Measurements from ENCODE around the gene DAPP1.
"Not testable (repeated sequence)": the region's sequence is repeated elsewhere in the genome, so short reads cannot be mapped to it uniquely, and the experiment has no call there.

Gene DAPP1

GRCh38 chr4:99811117-99811516 is 5.5 kb upstream of the DAPP1 start:
- no peak for DNase-seq
- no peaks in the 10 kb centered on the region for H3K36me3 Mint-ChIP-seq (ENCODE audit: low read depth)
- no peaks in the 10 kb centered on the region for H3K9me3 Mint-ChIP-seq
- peaks cover 36% of the 10 kb centered on the region for H3K4me1 Mint-ChIP-seq
- no peak overlapping the region for H3K27ac Mint-ChIP-seq
- H3K27me3 Mint-ChIP-seq, result peaks cover 2% of the 10 kb centered on the region
- ATAC-seq, result no peak
- no peak overlapping the region for H3K4me3 Mint-ChIP-seq

GRCh38 chr4:99811850-99812249 is 4.8 kb upstream of the DAPP1 start:
- H3K27ac Mint-ChIP-seq, result no peak overlapping the region
- no peaks in the 10 kb centered on the region for H3K36me3 Mint-ChIP-seq (ENCODE audit: low read depth)
- no peak overlapping the region for H3K4me3 Mint-ChIP-seq
- peaks cover 2% of the 10 kb centered on the region for H3K27me3 Mint-ChIP-seq
- H3K9me3 Mint-ChIP-seq, result no peaks in the 10 kb centered on the region
- no peak for ATAC-seq
- DNase-seq, result peak; percentile 58
- peaks cover 43% of the 10 kb centered on the region for H3K4me1 Mint-ChIP-seq

GRCh38 chr4:99815597-99816011 is 1.0 kb upstream of the DAPP1 start:
- H3K4me1 Mint-ChIP-seq, result peaks cover 75% of the 10 kb centered on the region
- H3K27ac Mint-ChIP-seq, result peak overlapping the region; percentile 90
- no peaks in the 10 kb centered on the region for H3K27me3 Mint-ChIP-seq
- H3K4me3 Mint-ChIP-seq, result peak overlapping the region; percentile 5
- ATAC-seq, result peak; percentile 55
- no peaks in the 10 kb centered on the region for H3K9me3 Mint-ChIP-seq
- H3K36me3 Mint-ChIP-seq (ENCODE audit: low read depth), result peaks cover 7% of the 10 kb centered on the region
- no peak for DNase-seq

GRCh38 chr4:99817309-99817890 is 773 bp downstream of the DAPP1 start:
- Mint-ChIP-seq H3K27me3 (no peaks in the 10 kb centered on the region), H3K36me3 (ENCODE audit: low read depth) (peaks cover 13% of the 10 kb centered on the region), H3K4me3 (peak overlapping the region; percentile 81), H3K27ac (peak overlapping the region; percentile 90), H3K9me3 (no peaks in the 10 kb centered on the region), H3K4me1 (peaks cover 85% of the 10 kb centered on the region)
- ATAC-seq, result no peak
- no peak for DNase-seq

- ATAC-seq, result no peak
- Mint-ChIP-seq H3K9me3 (no peaks in the 10 kb centered on the region), H3K4me1 (peaks cover 83% of the 10 kb centered on the region), H3K27me3 (no peaks in the 10 kb centered on the region), H3K27ac (no peak overlapping the region), H3K4me3 (peak overlapping the region; percentile 81), H3K36me3 (ENCODE audit: low read depth) (peaks cover 13% of the 10 kb centered on the region)
- no peak for DNase-seq
Measured at GRCh38 chr4:99818661-99819060, 2.0 kb downstream of the DAPP1 start.

GRCh38 chr4:99821918-99822503 is 5.4 kb downstream of the DAPP1 start:
- H3K27me3 Mint-ChIP-seq, result no peaks in the 10 kb centered on the region
- no peaks in the 10 kb centered on the region for H3K9me3 Mint-ChIP-seq
- peaks cover 82% of the 10 kb centered on the region for H3K4me1 Mint-ChIP-seq
- peak overlapping the region; percentile 61 for H3K27ac Mint-ChIP-seq
- DNase-seq (no peak), ATAC-seq (peak; percentile 20)
- peaks cover 31% of the 10 kb centered on the region for H3K36me3 Mint-ChIP-seq (ENCODE audit: low read depth)
- H3K4me3 Mint-ChIP-seq, result peak overlapping the region; percentile 20

- H3K27me3 Mint-ChIP-seq, result no peaks in the 10 kb centered on the region
- peaks cover 79% of the 10 kb centered on the region for H3K4me1 Mint-ChIP-seq
- no peak overlapping the region for H3K27ac Mint-ChIP-seq
- no peak for DNase-seq
- H3K4me3 Mint-ChIP-seq, result no peak overlapping the region
- no peaks in the 10 kb centered on the region for H3K9me3 Mint-ChIP-seq
- no peak for ATAC-seq
- H3K36me3 Mint-ChIP-seq (ENCODE audit: low read depth), result peaks cover 30% of the 10 kb centered on the region
Measured at GRCh38 chr4:99822734-99823133, 6.1 kb downstream of the DAPP1 start.

- Mint-ChIP-seq H3K4me1 (peaks cover 73% of the 10 kb centered on the region), H3K4me3 (no peak overlapping the region), H3K27me3 (no peaks in the 10 kb centered on the region), H3K9me3 (no peaks in the 10 kb centered on the region), H3K27ac (peak overlapping the region; percentile 60), H3K36me3 (ENCODE audit: low read depth) (peaks cover 27% of the 10 kb centered on the region)
- DNase-seq, result no peak
- peak; percentile 65 for ATAC-seq
Measured at GRCh38 chr4:99824070-99824599, 7.5 kb downstream of the DAPP1 start.

GRCh38 chr4:99825272-99825671 is 8.6 kb downstream of the DAPP1 start:
- H3K27me3 Mint-ChIP-seq, result no peaks in the 10 kb centered on the region
- peaks cover 65% of the 10 kb centered on the region for H3K4me1 Mint-ChIP-seq
- no peak overlapping the region for H3K4me3 Mint-ChIP-seq
- ATAC-seq, result no peak
- no peaks in the 10 kb centered on the region for H3K9me3 Mint-ChIP-seq
- no peak for DNase-seq
- H3K36me3 Mint-ChIP-seq (ENCODE audit: low read depth), result peaks cover 27% of the 10 kb centered on the region
- peak overlapping the region; percentile 21 for H3K27ac Mint-ChIP-seq

GRCh38 chr4:99826016-99826415 is 9.4 kb downstream of the DAPP1 start:
- no peak overlapping the region for H3K27ac Mint-ChIP-seq
- H3K27me3 Mint-ChIP-seq, result no peaks in the 10 kb centered on the region
- H3K4me1 Mint-ChIP-seq, result peaks cover 62% of the 10 kb centered on the region
- no peak overlapping the region for H3K4me3 Mint-ChIP-seq
- H3K36me3 Mint-ChIP-seq (ENCODE audit: low read depth), result peaks cover 27% of the 10 kb centered on the region
- ATAC-seq (no peak), DNase-seq (no peak)
- H3K9me3 Mint-ChIP-seq, result no peaks in the 10 kb centered on the region

GRCh38 chr4:99827454-99827853 is 10.8 kb downstream of the DAPP1 start:
- no peak for ATAC-seq
- Mint-ChIP-seq H3K4me1 (peaks cover 49% of the 10 kb centered on the region), H3K4me3 (no peak overlapping the region), H3K36me3 (ENCODE audit: low read depth) (peaks cover 24% of the 10 kb centered on the region), H3K27ac (peak overlapping the region; percentile 33), H3K27me3 (no peaks in the 10 kb centered on the region), H3K9me3 (no peaks in the 10 kb centered on the region)
- no peak for DNase-seq

- H3K4me1 Mint-ChIP-seq, result peaks cover 44% of the 10 kb centered on the region
- ATAC-seq, result no peak
- peak overlapping the region; percentile 33 for H3K27ac Mint-ChIP-seq
Measured at GRCh38 chr4:99827857-99828256, 11.2 kb downstream of the DAPP1 start.

GRCh38 chr4:99828477-99828876 is 11.8 kb downstream of the DAPP1 start:
- H3K4me1 Mint-ChIP-seq, result peaks cover 42% of the 10 kb centered on the region
- no peaks in the 10 kb centered on the region for H3K9me3 Mint-ChIP-seq
- peaks cover 24% of the 10 kb centered on the region for H3K36me3 Mint-ChIP-seq (ENCODE audit: low read depth)
- H3K27ac Mint-ChIP-seq, result no peak overlapping the region
- DNase-seq, result no peak
- no peaks in the 10 kb centered on the region for H3K27me3 Mint-ChIP-seq
- no peak overlapping the region for H3K4me3 Mint-ChIP-seq
- ATAC-seq, result no peak

More at GRCh38 chr4:99827857-99828256, 11.2 kb downstream of the DAPP1 start:
- H3K27me3 Mint-ChIP-seq, result no peaks in the 10 kb centered on the region
- peaks cover 24% of the 10 kb centered on the region for H3K36me3 Mint-ChIP-seq (ENCODE audit: low read depth)
- no peak for DNase-seq
- H3K9me3 Mint-ChIP-seq, result no peaks in the 10 kb centered on the region
- no peak overlapping the region for H3K4me3 Mint-ChIP-seq

- H3K4me3 Mint-ChIP-seq, H3K27me3 Mint-ChIP-seq, H3K9me3 Mint-ChIP-seq, DNase-seq, ATAC-seq, H3K27ac Mint-ChIP-seq: not testable (repeated sequence)
- peaks cover 16% of the 10 kb centered on the region for H3K36me3 Mint-ChIP-seq (ENCODE audit: low read depth)
- peaks cover 26% of the 10 kb centered on the region for H3K4me1 Mint-ChIP-seq
Measured at GRCh38 chr4:99830051-99830450, 13.4 kb downstream of the DAPP1 start.

GRCh38 chr4:99832321-99832720 is 15.7 kb downstream of the DAPP1 start:
- H3K9me3 Mint-ChIP-seq, result no peaks in the 10 kb centered on the region
- ATAC-seq (no peak), DNase-seq (no peak)
- no peaks in the 10 kb centered on the region for H3K27me3 Mint-ChIP-seq
- peaks cover 21% of the 10 kb centered on the region for H3K36me3 Mint-ChIP-seq (ENCODE audit: low read depth)
- peaks cover 16% of the 10 kb centered on the region for H3K4me1 Mint-ChIP-seq
- H3K4me3 Mint-ChIP-seq, result no peak overlapping the region
- H3K27ac Mint-ChIP-seq, result no peak overlapping the region
